Measurements from ENCODE around the gene SMPX.

DNA sequence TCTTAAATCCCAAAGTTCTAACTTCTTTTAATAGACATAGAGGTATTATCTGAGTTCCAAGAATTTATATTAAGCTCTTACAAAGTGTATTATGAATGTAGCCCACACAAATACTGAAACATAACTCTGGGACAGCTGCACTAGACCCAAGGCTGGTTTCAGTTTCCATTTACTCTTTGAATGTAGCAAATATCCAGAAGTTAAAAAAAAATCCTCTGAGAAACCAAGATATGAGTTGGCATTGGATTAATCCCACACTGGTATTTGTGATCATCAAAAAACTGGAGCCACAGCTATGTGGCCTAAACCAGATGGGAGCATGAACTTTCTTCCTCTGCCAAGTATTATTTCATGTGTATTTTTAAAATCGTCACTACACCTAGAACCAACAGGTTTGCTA, 23.6 kb upstream of the SMPX start:
- no peak for TF ChIP-seq GABPA (IDR thresholded peaks at IDR 0.05 in 1 of 2, conservative IDR thresholded peaks at IDR 0.05 in 1 of 2)
- TF ChIP-seq RAD21 (IDR thresholded peaks at IDR 0.05) = no peak
- TF ChIP-seq, protein P1, sequence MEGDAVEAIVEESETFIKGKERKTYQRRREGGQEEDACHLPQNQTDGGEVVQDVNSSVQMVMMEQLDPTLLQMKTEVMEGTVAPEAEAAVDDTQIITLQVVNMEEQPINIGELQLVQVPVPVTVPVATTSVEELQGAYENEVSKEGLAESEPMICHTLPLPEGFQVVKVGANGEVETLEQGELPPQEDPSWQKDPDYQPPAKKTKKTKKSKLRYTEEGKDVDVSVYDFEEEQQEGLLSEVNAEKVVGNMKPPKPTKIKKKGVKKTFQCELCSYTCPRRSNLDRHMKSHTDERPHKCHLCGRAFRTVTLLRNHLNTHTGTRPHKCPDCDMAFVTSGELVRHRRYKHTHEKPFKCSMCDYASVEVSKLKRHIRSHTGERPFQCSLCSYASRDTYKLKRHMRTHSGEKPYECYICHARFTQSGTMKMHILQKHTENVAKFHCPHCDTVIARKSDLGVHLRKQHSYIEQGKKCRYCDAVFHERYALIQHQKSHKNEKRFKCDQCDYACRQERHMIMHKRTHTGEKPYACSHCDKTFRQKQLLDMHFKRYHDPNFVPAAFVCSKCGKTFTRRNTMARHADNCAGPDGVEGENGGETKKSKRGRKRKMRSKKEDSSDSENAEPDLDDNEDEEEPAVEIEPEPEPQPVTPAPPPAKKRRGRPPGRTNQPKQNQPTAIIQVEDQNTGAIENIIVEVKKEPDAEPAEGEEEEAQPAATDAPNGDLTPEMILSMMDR (IDR thresholded peaks at IDR 0.05; ENCODE audit: low read depth, low read length, missing input control) = no peak
- no peak for TF ChIP-seq YY1 (IDR thresholded peaks at IDR 0.05)
- TF ChIP-seq ZBTB33 (IDR thresholded peaks at IDR 0.05) = no peak
- TF ChIP-seq HNF4G (IDR thresholded peaks at IDR 0.05) = no peak
- TF ChIP-seq ATF3 (IDR thresholded peaks at IDR 0.05) = no peak
- no peak for TF ChIP-seq JUND (IDR thresholded peaks at IDR 0.05)
- TF ChIP-seq, protein P2, sequence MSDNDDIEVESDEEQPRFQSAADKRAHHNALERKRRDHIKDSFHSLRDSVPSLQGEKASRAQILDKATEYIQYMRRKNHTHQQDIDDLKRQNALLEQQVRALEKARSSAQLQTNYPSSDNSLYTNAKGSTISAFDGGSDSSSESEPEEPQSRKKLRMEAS (IDR thresholded peaks at IDR 0.05) = no peak
- TF ChIP-seq REST (IDR thresholded peaks at IDR 0.05) = no peak
- no peak for TF ChIP-seq RXRA (IDR thresholded peaks at IDR 0.05)
- no peak for TF ChIP-seq FOXA1 (IDR thresholded peaks at IDR 0.05)
- TF ChIP-seq SP1 (IDR thresholded peaks at IDR 0.05) = no peak
- no peak for TF ChIP-seq FOXA2 (IDR thresholded peaks at IDR 0.05)

All from liver (tissue), 3 donors.